Natural killer cell (primary cell): ENCODE measurements around the gene TMEM128. TPM values are rescaled to one million over a fixed set of nuclear protein-coding genes. Genes with fewer than 3 reads are reported as not detected.
"Not testable (repeated sequence)": the region's sequence is repeated elsewhere in the genome, so short reads cannot be mapped to it uniquely, and the experiment has no call there.

Source experiments
- ATAC-seq, 3 donors: fragments of 150-1000 bp in 2 of 3; fragments of 200-7000 bp in 1 of 3; cut with Tn5 transposase; 1 replicate in 1 of 3; 2 replicates in 2 of 3; pipeline ENCODE4 v1.10.0; 2021; ENCODE audit warnings: mild to moderate bottlenecking in 2 of 3, moderate library complexity in 2 of 3
- DNase-seq, 2 donors: peaks; one replicate each; pipeline versions ENCODE4 v3.0.0 to v3.0.0-alpha.2; 2013 to 2021; ENCODE audit warnings: mixed read lengths in 1 of 2
- H3K27ac ChIP-seq: one replicate; pipeline ENCODE4 v1.5.1; 2013; ENCODE audit warnings: mild to moderate bottlenecking, low read length
- H3K27me3 ChIP-seq: one replicate; pipeline ENCODE4 v1.6.1; 2013; ENCODE audit warnings: low read length; ENCODE audit not compliant: control insufficient read depth, insufficient read depth
- H3K36me3 ChIP-seq: one replicate; pipeline ENCODE4 v1.6.1; 2013; ENCODE audit warnings: low read length; ENCODE audit not compliant: control insufficient read depth, insufficient read depth
- H3K4me1 ChIP-seq: one replicate; pipeline ENCODE4 v1.6.1; 2013; ENCODE audit warnings: low read length; ENCODE audit not compliant: control insufficient read depth, insufficient read depth
- H3K4me3 ChIP-seq: one replicate; pipeline ENCODE4 v1.5.1; 2013; ENCODE audit warnings: low read length
- H3K9me3 ChIP-seq: one replicate; pipeline ENCODE4 v1.6.1; 2013; ENCODE audit warnings: low read length; ENCODE audit not compliant: control insufficient read depth, insufficient read depth
- H3K27ac Mint-ChIP-seq, 2 donors: one replicate each; pipeline ENCODE4 v1.8.0; 2022; ENCODE audit warnings: mild to moderate bottlenecking in 2 of 2, mixed read lengths in 2 of 2, moderate library complexity in 1 of 2
- H3K27me3 Mint-ChIP-seq, 2 donors: one replicate each; pipeline ENCODE4 v1.8.0; 2022; ENCODE audit warnings: low read depth in 2 of 2, mixed read lengths in 2 of 2
- H3K36me3 Mint-ChIP-seq: one replicate; pipeline ENCODE4 v1.8.0; 2022; ENCODE audit warnings: mixed read lengths
- H3K4me1 Mint-ChIP-seq, 2 donors: one replicate each; pipeline ENCODE4 v1.8.0; 2022; ENCODE audit warnings: mixed read lengths in 2 of 2
- H3K4me3 Mint-ChIP-seq: one replicate; pipeline ENCODE4 v1.8.0; 2022; ENCODE audit warnings: mild to moderate bottlenecking, moderate library complexity, mixed read lengths
- H3K9me3 Mint-ChIP-seq, 2 donors: one replicate each; pipeline ENCODE4 v1.8.0; 2022; ENCODE audit warnings: mixed read lengths in 2 of 2
- CTCF ChIP-seq: fragments of 200-600 bp; IDR thresholded peaks from one replicate; pipeline ENCODE4 v1.8.0; 2022; ENCODE audit warnings: antibody characterized with exemption
- WGBS: methylation state at CpG from one replicate; pipeline ENCODE4 v1.1.7; 2013; ENCODE audit warnings: missing lambda C conversion rate; ENCODE audit not compliant: insufficient coverage; 5-methylcytosine and 5-hydroxymethylcytosine counted together
- intact Hi-C: fragments of 100-400 bp; cut with micrococcal nuclease; formaldehyde crosslinking; loops from one replicate; pipeline ENCODE4 v1.14.2; 2022
- total RNA-seq, 4 donors: library from RNA; stranded (reverse); fragments of 120-200 nt in 1 of 4; gene quantifications; one replicate each; pipeline versions ENCODE4 v1.2.3 to v1.2.4, GENCODE V29; 2013 to 2022

Gene TMEM128
- total RNA-seq, 3 donors from 2014 or later (not counting 1 experiment from before 2014, with no cell fraction given), result 9.3 to 12.2 (median 11.4) TPM

GRCh38 chr4:4248885-4249203, 821 bp upstream of the TMEM128 start:
- no peak for TF ChIP-seq CTCF
- H3K9me3 Mint-ChIP-seq, result no peaks in the 10 kb centered on the region
- peaks cover 21 to 31% of the 10 kb centered on the region in 2 donors for H3K4me1 Mint-ChIP-seq
- no peak for ATAC-seq
- H3K36me3 Mint-ChIP-seq, result peaks cover 2% of the 10 kb centered on the region
- no peaks in the 10 kb centered on the region for H3K27me3 Mint-ChIP-seq
- intact Hi-C loops, result loop anchor here (1.0 kb wide), 1 partner anchor 41 kb away; the partner anchor contains the start of genes LYAR and ZBTB49
- Histone ChIP-seq H3K27me3 (no peaks in the 10 kb centered on the region), H3K4me3 (peak overlapping the region; percentile 68), H3K4me1 (peaks cover 12% of the 10 kb centered on the region), H3K27ac (peak overlapping the region; percentile 84), H3K9me3 (no peaks in the 10 kb centered on the region), H3K36me3 (peaks cover 15% of the 10 kb centered on the region)
- peak overlapping the region; percentile 97 for H3K4me3 Mint-ChIP-seq
- no peak for DNase-seq
- 34% methylated on average over 10 of the region's 10 CpGs for WGBS
- peak overlapping the region; percentile 99 for H3K27ac Mint-ChIP-seq

DNA sequence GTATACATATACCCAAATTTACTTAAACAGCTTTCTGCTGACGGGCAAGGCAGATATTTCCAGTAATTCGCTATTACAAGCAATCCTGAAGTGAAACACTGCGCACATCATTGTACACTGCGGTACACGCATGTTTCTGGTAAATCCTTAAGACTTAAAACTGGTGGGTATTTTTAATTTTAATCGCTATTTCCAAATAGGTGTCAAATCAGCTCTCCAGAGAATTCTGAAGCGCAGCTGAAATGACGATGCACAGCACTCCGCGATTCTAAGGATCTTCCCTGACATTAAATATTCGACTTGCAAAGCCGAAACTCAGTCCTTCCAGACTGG, 361 bp downstream of the TMEM128 start:
- peak overlapping the region; percentile 68 for H3K4me3 ChIP-seq
- peaks cover 20% of the 10 kb centered on the region for H3K36me3 ChIP-seq
- Mint-ChIP-seq H3K27ac (peak overlapping the region; percentile 99), H3K4me1 (peaks cover 21 to 36% of the 10 kb centered on the region in 2 donors), H3K4me3 (peak overlapping the region; percentile 97), H3K27me3 (no peaks in the 10 kb centered on the region), H3K9me3 (no peaks in the 10 kb centered on the region), H3K36me3 (peaks cover 8% of the 10 kb centered on the region)
- no peaks in the 10 kb centered on the region for H3K9me3 ChIP-seq
- H3K4me1 ChIP-seq, result peaks cover 12% of the 10 kb centered on the region
- no peaks in the 10 kb centered on the region for H3K27me3 ChIP-seq
- ATAC-seq, result peak; percentile 14 to 18 (median 16)
- peak overlapping the region; percentile 84 for H3K27ac ChIP-seq
- TF ChIP-seq CTCF, result no peak
- no peak for DNase-seq
- 3% methylated on average over 12 of the region's 12 CpGs for WGBS
- intact Hi-C loops, result loop anchor here (1.0 kb wide), 1 partner anchor 43 kb away; the partner anchor contains the start of genes LYAR and ZBTB49

GRCh38 chr4:4245172-4245571, 2.9 kb downstream of the TMEM128 start:
- Mint-ChIP-seq H3K27me3 (no peaks in the 10 kb centered on the region), H3K4me1 (peaks cover 25 to 36% of the 10 kb centered on the region in 2 donors), H3K9me3 (no peaks in the 10 kb centered on the region), H3K4me3 (no peak overlapping the region), H3K36me3 (peaks cover 9% of the 10 kb centered on the region), H3K27ac (peak overlapping the region in 1 of 2 donors; percentile 30)
- ATAC-seq (no peak), DNase-seq (no peak)
- no peak for TF ChIP-seq CTCF
- Histone ChIP-seq H3K27ac (no peak overlapping the region), H3K36me3 (peaks cover 31% of the 10 kb centered on the region), H3K4me1 (peaks cover 12% of the 10 kb centered on the region), H3K4me3 (no peak overlapping the region), H3K27me3 (no peaks in the 10 kb centered on the region), H3K9me3 (no peaks in the 10 kb centered on the region)
- 94% methylated on average over 1 of the region's 1 CpG for WGBS
- intact Hi-C loops, result no loop called here

GRCh38 chr4:4239551-4239950, 8.5 kb downstream of the TMEM128 start:
- 97% methylated on average over 2 of the region's 3 CpGs for WGBS
- H3K27ac Mint-ChIP-seq, H3K27me3 ChIP-seq, H3K4me1 ChIP-seq, H3K27ac ChIP-seq, intact Hi-C loops, ATAC-seq, H3K9me3 Mint-ChIP-seq, H3K27me3 Mint-ChIP-seq, H3K4me3 ChIP-seq, H3K9me3 ChIP-seq, DNase-seq, H3K4me3 Mint-ChIP-seq: not testable (repeated sequence)
- peaks cover 44% of the 10 kb centered on the region for H3K36me3 ChIP-seq
- H3K4me1 Mint-ChIP-seq, result peaks cover 5 to 13% of the 10 kb centered on the region in 2 donors
- peaks cover 32% of the 10 kb centered on the region for H3K36me3 Mint-ChIP-seq
